ENCODE data around the gene SF3A1.
"Not testable (repeated sequence)": the region's sequence is repeated elsewhere in the genome, so short reads cannot be mapped to it uniquely, and the experiment has no call there.

Gene SF3A1

DNA sequence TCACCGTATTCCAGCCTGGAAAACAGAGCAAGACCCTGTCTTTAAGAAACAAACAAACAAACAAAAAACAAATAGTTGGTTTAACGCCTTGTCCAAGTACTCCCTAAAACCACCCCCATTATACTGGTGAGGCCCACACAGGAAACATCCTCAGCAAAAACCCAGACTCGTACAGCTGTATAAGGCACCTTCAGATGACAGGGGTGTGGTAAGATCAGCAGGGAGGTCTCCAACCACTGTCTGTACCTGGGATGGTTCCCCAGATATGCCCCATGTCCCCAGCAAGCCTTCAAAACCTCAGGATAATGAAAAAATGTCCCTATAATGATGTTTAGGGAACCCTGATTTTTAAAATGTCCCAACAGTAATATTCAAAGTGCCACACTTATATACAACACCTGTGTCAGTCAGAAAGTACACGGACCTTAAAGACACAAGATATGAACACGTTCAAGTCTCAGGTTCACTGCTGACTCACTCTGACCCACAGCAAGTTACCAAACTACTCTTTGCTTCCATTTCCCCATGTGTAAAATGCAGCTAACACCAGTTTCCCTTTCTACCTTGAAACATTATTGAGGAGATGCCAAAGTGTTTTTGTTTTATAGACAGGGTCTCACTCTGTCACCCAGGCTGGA lies 9.3 kb downstream of the SF3A1 start:
- peak; percentile 14 for DNase-seq

DNA sequence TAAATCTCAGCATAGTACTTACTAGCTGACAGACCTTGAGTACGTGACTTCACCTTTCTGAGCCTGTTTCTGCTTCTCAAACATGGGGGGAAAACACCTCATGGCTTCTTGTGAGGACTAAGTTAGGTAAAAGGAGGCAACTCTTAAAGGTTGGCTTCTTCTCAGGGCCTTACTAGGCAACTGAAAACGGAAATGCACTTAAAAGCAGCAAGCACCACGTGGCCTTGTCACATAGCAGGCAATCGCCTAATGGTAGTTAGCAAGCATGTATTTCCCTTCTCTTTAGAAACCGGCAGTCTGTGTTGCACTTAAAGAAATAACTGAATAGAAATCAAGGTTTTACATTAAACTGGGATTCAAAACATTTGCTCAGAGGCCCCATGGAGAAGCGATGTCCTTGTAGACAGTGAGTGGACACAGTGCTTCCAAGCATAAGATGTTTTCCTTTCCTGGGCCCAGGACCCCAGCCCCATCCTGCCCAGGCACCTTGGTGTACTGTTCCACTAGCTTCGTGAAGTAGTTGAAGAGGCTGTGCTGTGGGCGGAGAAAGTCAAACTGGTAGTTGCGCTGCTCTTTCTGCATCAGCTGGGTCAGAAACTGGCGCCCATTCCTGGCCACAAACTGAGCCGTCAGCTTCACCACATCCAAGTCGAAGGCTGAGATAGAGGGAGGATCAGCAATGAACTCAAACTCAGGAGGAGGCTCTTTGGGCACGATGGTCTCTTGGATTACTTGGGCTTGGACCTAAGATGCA lies 12.1 kb downstream of the SF3A1 start:
- DNase-seq, result peak; percentile 52

DNA sequence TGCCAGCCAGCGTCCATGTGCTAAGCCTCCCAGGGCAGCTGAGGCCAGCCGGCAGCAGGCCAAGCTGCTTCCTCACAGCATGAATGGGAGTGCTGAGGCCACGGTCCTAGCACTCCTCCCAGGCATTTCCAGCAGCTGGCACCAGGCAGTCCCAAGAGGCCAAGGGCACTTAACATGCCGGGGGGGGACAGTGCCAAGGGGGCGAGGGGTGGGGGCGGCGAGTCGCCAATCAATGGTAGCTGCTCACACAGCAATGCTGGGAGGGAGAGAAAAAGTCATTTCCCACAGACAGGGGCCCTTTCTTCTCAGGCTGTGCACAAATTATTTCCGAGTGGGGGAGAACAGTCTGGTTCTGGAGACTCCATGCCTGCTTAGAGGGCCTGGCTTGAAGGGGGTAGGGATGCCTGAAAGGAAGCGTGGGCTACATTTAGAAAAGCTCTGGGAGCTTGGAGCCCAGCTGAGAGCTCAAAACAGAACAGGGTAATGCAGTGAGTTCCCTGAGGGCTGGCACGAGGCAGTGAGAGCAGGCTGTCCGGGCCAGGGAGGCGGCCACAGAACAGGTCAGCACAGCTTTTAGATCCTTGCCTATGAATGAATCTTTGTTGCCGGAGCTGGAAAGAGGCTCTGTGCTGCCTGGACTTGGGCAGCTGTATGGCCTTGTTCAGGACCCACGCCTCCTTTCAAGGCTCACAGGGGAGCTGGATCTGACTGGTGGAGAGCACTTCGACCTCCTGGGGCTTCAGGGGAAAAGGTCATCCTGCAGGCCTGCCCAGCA lies 15.6 kb downstream of the SF3A1 start:
- no peak for DNase-seq

DNA sequence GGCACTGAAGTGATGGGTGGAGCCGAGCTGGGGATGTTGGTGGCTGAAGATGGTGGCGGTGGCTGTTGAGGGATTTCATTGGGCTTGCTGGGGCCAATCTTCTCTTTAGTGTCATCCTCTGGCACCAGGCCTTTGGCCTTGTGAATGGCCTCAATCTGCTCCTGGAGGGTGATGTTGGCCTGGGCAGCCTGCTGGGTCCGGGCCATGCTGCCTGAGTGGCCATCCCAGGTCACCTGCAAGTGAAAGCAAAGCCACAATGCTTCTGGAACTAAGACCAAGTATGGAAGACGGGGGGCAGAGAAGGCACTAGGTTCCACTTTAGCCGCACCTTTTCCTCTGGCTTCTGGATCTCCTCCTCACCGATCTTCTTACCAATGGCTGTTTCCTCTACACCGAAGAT lies 17.9 kb downstream of the SF3A1 start:
- no peak for DNase-seq

DNA sequence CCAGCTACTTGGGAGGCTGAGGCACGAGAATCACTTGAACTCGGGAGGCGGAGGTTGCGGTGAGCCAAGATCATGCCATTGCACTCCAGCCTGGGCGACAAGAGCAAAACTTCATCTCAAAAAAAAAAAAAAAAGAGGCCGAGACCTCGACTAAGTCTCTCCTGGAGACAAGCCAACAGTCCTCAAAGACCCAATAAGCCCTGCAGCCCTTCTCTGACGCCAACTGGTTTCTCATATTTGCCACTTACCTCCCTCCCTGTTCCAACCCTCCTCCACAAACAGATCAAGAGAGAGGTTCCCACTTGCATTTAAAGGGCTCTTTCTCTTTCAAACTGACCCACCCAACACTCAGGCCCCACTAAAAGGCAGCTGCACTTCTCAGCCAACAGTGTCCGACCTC lies 18.4 kb downstream of the SF3A1 start:
- not testable (repeated sequence) for DNase-seq

DNA sequence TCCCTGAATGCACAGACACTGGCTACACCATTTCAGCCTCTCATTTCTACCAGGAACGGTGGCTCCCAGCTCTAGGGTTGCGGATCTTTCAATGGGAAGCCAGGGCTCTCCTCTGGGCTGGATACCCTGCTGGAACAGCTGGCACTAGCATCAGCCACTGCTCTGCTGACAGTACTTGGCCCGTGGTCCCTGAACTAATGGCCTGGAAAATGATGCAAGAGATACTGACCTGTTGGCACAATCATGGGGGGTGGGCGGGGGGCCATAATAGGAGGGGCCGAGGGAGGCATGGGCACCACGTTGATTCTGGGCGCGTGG lies 19.3 kb downstream of the SF3A1 start:
- no peak for DNase-seq

DNA sequence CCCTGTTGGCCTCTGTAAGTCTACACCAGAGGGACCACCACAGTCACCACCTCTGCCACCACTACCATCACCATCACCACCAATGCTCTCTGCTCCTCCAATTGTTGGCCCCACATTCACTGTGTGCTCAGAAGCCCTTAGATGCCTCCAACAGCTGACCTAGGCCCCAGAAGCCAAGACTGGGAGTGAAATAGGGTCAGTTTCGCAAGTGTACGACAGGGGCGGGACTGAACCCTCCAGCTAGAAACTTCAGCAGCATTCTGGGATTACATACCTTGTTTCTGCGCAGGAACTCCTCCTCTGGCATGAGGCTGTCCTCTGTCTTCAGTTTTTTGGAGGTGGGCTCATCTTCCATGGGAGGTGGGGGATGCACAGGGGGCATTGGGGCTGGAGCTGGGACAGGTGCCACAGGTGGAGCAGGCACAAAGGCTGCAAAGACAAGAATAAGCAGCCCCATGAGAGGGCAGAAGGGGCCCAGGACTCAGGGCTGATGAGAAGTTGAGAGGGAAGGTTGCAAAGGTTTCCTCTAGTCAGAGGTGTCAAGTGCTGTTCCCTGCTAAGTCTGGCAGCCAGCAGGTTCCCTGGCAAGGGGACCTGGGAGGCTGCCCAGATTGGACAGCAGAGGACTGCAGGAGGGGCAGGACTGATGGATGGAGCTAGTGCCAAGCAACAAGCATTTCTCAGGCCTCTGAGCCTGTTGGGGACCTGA lies 19.8 kb downstream of the SF3A1 start:
- no peak for DNase-seq

DNA sequence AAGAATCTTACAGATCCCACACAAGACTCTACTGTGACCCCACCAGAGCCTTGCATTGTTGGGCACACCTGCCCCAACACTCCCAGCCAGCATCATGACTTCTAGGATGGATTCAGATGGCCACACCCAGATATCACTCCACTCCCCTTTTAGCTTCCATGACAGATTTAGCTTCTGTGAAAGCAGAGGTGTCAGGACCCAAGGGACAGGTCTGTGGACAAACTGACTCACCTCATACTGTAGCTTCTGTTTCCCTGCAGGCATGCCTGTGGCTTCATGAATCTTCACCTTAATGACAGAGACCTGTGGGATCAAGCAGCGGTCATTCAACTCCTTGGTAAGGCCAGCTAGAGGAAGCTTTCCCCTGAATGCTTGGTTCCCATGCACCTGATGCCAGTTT lies 21.5 kb downstream of the SF3A1 start:
- no peak for DNase-seq

DNA sequence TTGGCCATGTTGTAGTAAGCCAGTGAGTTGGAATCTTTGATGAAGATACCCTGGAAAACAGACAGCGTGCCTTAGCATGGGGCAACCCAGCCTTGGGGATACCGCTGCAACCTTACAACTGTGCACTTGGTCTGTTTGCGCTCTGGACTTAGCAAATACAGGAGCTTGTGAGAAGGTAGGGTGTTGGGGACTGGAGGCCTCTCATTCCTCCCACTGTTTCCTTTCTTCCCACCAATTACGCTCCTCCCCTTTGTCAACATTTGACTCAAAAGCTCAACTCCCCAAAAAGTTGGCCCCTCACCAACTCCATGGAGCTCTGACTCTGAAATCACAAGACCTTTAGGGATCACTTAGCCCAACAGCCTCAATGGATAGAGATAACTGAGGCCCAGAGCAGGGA lies 22.0 kb downstream of the SF3A1 start:
- no peak for DNase-seq

DNA sequence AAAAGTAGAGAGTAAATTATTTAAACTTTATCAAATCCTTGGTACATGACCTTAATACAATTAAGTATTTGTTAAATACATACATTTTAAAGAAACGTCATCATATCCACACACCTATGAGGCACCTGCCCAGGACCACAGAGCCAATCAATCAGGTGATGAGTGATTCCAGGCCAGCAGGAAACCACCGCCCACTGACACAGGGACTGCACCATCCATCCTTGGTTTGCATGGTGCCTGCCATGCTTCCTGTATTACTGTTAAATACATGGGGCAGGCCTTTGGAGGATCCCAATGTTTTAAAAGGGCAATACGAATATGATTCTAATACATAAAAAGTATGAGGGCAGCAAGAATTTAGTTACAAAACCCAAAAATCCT lies 23.0 kb downstream of the SF3A1 start:
- DNase-seq, result no peak

DNA sequence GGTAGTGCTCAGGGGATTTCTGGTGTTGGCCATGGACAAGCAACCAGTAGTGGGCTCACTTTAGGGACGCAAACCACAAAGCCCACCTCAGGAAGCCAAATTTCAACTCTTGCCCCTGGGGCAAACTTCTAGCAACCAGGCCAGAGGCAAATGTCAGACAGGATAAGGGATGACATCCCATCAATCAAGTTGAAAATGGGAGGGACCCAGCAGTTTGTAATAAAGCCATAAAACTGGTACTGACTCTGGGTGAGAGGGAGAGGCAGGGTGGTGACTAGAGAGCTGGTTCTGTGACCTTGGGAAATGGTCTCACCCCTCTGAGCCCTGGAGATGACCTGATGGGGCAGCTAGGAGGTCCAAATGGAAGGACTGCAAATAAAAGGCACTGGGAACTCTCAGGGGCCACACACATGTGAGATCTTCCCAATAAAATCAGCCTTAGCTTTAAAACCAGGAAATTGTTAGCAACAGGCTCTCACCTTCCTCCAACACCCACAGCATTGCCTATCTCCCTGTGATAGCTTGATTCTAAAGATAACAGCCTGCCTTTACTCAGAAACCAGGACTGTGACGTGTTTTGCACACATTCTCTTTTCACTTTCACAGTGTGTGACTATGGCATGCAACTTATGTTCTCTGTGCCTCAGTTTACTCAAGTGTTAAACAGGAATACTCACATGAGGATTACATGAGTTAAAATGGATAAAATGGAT lies 23.5 kb downstream of the SF3A1 start:
- no peak for DNase-seq

DNA sequence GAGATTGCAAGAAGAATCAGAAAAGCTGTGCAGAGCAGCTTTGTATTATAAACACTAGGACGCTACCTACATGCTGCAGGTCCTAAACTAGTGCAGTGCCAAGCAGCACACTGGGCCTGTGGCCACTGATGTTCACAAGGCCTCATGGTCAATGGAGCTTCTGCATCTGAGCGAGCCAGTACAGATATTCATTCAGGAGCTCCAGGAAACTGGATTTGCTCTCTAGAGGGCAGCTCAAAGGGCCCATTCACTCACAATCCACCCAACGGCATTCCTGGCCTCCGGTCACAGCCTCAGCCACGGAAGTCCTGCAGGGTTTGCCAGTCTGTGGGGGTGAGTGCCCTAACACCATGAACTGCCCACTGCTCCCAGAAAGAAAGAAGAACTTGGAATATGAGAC lies 24.1 kb downstream of the SF3A1 start:
- no peak for DNase-seq

DNA sequence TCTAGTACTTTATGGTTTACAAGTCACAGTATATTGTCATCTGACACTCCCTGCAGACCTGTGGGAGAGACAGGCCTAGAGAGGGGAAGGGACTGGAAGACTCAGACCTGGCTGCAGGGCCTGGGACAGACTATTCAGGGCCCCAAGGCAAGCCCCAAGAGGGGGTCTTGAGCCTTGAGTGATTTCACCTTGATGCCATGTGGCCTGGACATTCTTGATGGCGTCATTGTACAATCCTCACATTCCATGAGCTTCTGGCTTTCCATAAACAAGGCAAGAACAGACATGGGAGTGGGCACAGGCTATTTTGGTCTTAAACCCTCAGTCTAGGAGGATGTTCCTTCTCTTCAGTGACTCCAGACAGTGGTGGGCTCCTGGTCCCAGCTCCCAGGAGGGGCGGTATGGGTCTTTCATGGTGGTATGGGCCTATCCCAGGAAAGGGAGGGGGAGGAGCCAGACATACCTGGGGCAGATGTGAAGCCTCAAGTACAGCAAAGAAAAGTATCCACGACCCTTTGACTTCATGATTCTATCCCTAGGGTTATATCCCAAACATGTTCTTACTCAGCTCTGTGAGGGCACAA lies 28.1 kb downstream of the SF3A1 start:
- no peak for DNase-seq

DNA sequence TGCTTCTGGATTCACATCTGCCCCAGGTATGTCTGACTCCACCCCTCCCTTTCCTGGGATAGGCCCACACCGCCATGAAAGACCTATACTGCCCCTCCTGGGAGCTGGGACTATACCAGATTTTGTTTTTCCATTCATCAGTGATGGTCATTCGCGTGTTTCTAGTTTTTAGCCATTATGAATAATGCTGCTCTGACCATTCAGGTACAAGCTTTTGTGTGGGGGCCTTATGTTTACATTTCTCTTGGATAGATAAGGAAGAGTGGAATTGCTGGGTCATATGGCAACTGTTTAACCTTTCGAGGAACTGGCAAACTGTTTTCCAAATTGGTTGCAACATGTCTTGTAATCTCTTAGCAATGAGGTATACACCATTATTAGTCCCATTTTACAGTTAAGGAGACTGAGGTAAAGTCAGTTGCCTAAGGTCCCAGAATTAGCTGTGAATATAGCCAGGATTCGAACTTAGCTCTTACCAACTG lies 28.8 kb downstream of the SF3A1 start:
- DNase-seq, result no peak

DNA sequence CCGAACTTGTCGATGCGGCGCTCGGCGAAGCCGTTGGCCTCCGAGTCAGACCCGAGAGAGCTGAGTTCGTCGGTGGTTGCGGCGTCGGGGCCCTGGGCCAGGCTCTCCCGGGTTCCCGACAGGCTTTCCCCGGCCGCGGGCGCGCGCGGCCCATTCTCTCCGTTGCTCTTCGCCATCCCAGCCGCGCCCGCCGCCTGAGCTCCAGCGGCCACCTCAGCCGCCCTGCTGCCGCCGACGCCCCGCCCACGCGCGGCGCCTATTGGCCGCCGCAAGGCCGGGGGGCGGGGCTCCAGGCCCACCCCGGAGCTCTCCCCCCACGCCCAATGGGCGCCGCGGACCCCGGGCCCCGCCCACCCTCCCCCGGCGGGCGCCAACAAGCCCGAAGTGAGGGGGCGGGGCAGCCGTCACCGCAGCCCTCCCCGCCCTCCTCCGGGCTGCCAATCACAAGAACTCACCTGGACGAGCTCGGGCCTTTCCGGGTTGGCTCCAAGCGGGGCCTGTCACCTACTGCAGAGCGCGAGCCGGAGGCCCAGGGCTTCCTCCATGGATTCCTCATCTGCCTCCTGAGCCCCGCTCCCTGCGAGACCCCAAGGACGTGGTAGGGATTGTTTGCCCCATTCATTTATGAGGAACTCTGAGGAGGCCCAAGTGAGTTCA lies 29.9 kb downstream of the SF3A1 start, which contains the start of gene TBC1D10A:
TSS of gene TBC1D10A (minus strand) at position 236 of the 657 bp plus-strand sequence. CDS start at position 176, 60 bp downstream.
- DNase-seq, result peak; percentile 92

DNA sequence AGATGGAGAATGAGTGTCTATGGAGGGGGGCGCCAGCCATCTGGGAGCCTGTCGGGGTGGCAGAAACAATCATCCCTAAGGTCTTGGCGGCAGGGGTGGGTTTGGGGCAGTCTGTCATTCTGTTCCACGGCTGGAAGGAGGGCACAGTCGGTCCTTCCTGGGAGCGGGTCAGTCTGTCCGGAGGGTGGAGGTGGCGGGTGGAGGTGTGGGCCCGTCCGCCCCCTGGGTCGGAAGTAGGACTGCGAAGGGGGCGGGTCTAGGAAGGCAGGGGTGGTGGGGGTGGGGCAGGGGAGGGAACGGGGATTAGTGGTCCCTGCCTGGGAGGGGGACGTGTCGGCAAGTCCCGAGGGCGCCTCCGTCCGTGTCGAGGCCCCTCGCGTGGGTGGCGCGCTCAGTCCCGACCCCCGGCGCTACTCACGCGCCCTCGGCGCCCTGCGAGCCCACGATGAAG lies 30.4 kb downstream of the SF3A1 start:
- no peak for DNase-seq

DNA sequence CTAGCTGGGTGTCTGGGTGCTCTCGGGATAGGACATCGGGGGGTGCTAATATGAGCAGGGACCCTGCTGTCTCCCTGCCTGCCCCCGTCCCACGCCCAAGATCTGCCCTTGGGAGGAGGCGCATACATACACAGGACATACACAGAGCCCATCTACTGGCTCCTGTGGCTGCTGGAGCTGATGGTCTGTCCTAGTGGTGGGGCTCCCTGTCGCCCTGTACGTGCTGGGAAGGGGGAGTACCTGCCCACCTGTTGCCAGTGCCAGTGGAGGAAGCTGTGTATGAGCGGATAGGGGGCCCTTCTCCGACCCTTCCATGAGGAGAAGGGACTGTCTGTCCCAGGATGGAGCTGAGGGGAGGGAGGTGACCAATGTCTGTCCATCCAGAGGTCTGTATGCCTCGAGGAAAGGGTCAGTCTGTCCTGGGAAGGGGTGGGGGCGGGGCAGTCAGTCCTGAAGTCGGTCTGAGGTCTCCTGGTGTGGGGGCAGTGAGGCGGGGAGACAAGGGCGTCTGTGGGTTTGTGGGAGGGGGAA lies 30.9 kb downstream of the SF3A1 start:
- DNase-seq, result no peak

DNA sequence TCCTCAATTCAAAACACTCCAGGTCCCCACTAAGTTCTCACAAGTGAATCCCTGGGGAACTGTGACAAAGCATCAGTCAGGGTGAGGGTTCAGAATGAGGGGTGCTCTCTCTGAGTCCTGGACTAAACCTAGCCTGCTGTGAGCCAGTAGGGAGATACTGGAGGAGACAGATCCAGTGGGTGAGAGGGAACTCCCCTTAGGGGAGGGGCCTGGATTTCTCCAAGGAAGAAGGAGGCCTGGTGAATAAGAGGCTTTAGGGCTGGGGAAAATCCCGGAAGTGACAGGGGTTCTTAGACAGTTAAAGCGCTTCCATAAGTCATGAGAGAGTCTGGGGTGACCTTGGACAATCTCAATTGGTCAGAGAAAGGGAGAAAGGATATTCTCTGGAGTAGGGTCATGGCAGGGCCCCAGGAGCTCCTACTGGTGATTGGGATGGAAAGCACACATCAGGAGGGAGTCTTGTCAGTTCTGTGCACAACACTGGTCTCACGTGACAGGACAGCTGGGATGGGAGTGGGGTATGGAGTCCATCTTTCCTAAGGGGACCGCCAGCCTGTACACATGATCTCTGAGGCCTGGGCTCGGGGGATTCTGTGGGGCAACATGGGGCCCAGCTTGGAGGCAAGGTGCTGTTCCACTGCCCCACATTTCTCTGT lies 31.5 kb downstream of the SF3A1 start:
- DNase-seq, result no peak

DNA sequence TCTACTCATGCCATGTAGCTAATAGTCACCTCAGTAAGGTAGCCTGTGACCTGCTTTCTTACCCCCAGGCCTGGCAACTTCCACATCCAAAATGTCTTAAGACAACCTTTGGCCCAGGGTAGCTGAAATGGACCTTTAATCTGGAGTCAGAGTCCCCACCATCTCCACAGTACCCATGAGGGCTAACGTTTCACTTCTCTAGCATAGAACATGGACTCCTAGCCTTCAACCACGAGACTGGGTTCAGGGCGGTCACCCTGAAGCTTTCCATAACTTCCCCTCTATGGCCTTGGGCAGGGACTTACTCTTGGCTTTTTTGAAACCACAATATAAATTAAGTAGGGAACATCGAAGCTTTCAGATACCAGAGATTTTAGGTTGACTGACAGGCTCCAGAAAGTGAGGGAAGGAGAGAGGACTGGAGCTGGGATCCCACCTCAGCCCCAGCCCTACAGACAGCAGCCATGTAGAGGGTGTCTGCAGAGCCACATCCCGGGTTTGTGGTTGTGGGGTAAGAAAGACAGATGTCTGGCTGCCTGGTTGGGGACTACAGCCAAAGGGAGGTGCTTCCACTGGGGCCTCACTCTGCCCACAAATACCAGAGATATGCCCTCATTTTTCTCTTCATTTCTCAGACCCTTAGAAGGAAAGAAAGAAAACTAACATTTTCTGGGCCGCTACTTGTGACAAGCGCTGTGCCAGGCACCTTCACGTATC lies 32.5 kb downstream of the SF3A1 start:
- peak; percentile 26 for DNase-seq

DNA sequence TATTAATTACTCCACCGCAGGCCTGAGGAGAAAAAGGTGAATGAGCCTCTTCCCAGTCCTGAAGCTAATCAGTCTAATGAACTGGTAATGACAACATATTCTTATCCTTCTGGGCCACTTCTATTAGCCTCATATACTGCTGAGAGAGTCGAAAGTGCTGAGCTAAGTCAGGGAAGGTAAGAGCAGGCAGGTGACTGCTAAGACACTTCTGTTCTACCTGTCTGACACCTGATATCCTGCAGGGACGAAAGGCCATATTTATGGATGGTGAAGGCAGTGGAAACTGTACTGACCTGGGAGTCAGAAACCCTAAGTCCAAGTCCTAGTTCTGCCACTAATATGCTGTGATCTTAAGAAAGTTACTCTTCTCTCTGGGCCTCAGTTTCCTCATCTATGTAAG lies 33.4 kb downstream of the SF3A1 start:
- no peak for DNase-seq

All from stimulated activated CD4-positive, alpha-beta T cell treated with anti-CD3 and anti-CD28 coated beads, Interleukin-4, amount 100 ng/mL, for 24 hours (primary cell).